Loucy (cell line): ENCODE measurements around the gene MYOZ2.

Experiments
- EZH2phosphoT487 ChIP-seq: fragments of 200-600 bp; IDR thresholded peaks from 2 replicates; pipeline ENCODE4 v1.6.1; 2018; ENCODE audit warnings: antibody characterized with exemption, mild to moderate bottlenecking, moderate library complexity, borderline replicate concordance
- TF ChIP-seq, protein P1 (sequence below): fragments of 200-600 bp; sonication (generic); conservative IDR thresholded peaks from 2 replicates; pipeline ENCODE4 v1.5.1; 2014; ENCODE audit warnings: mild to moderate bottlenecking, antibody characterized with exemption, low read length

DNA sequence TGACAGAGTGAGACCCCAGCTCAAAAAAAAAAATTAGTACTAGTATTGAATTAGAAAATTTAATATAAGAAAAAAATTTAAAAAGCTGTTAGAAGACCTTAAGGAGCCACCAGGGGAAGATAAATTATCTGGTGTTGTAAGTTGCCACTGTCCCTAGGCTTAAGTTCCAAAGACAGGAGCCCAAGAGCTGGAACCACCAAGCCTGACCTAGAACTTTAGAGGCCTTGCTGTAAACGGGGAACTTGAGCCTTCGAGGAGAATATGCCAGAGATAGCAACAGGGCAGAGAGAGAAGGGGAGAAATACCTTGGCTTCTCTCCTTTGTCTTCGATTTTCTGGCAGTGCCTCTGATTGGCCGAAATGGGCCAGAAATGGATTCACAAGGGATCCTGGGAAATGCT lies 85.8 kb downstream of the MYOZ2 start:
- TF ChIP-seq, protein P1, sequence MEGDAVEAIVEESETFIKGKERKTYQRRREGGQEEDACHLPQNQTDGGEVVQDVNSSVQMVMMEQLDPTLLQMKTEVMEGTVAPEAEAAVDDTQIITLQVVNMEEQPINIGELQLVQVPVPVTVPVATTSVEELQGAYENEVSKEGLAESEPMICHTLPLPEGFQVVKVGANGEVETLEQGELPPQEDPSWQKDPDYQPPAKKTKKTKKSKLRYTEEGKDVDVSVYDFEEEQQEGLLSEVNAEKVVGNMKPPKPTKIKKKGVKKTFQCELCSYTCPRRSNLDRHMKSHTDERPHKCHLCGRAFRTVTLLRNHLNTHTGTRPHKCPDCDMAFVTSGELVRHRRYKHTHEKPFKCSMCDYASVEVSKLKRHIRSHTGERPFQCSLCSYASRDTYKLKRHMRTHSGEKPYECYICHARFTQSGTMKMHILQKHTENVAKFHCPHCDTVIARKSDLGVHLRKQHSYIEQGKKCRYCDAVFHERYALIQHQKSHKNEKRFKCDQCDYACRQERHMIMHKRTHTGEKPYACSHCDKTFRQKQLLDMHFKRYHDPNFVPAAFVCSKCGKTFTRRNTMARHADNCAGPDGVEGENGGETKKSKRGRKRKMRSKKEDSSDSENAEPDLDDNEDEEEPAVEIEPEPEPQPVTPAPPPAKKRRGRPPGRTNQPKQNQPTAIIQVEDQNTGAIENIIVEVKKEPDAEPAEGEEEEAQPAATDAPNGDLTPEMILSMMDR: no peak
- no peak for TF ChIP-seq EZH2phosphoT487
